Measurements from ENCODE around the gene SLC44A4.

- TF ChIP-seq ZFP3 (CRISPR knock-in tag; IDR thresholded peaks at IDR 0.05) = no peak
- TF ChIP-seq, protein P1, sequence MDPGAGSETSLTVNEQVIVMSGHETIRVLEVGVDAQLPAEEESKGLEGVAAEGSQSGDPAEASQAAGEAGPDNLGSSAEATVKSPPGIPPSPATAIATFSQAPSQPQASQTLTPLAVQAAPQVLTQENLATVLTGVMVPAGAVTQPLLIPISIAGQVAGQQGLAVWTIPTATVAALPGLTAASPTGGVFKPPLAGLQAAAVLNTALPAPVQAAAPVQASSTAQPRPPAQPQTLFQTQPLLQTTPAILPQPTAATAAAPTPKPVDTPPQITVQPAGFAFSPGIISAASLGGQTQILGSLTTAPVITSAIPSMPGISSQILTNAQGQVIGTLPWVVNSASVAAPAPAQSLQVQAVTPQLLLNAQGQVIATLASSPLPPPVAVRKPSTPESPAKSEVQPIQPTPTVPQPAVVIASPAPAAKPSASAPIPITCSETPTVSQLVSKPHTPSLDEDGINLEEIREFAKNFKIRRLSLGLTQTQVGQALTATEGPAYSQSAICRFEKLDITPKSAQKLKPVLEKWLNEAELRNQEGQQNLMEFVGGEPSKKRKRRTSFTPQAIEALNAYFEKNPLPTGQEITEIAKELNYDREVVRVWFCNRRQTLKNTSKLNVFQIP (CRISPR knock-in tag; IDR thresholded peaks at IDR 0.05; ENCODE audit: borderline replicate concordance, low read depth) = no peak
- no peak for TF ChIP-seq PATZ1 (CRISPR knock-in tag; IDR thresholded peaks at IDR 0.05; ENCODE audit: borderline replicate concordance)
- TF ChIP-seq OSR1 (CRISPR knock-in tag; IDR thresholded peaks at IDR 0.05) = no peak
- TF ChIP-seq RARB (CRISPR knock-in tag; IDR thresholded peaks at IDR 0.05) = no peak
- TF ChIP-seq ISL1 (CRISPR knock-in tag; IDR thresholded peaks at IDR 0.05) = no peak
- no peak for TF ChIP-seq ZFP30 (CRISPR knock-in tag; IDR thresholded peaks at IDR 0.05)
- TF ChIP-seq GLIS3 (CRISPR knock-in tag; IDR thresholded peaks at IDR 0.05) = no peak
- TF ChIP-seq TOX (CRISPR knock-in tag; IDR thresholded peaks at IDR 0.05; ENCODE audit: borderline replicate concordance) = no peak
- no peak for TF ChIP-seq ARNTL (CRISPR knock-in tag; IDR thresholded peaks at IDR 0.05; ENCODE audit: borderline replicate concordance, low read depth)
- no peak for TF ChIP-seq ZNF70 (CRISPR knock-in tag; IDR thresholded peaks at IDR 0.05)
Measured at GRCh38 chr6:31844507-31844906, 34.3 kb downstream of the SLC44A4 start.

Measured in SK-N-SH treated with all-trans-retinoic acid at 6 μM for 48 hours (cell line).